SU-DHL-6 (cell line): ENCODE data around the gene NRG3.

Experiments
- CTCF ChIP-seq: fragments of 200-600 bp; sonication (generic); IDR thresholded peaks from one replicate; pipeline ENCODE4 v1.5.1; 2017; ENCODE audit warnings: antibody characterized with exemption, mild to moderate bottlenecking, low read length, moderate library complexity; ENCODE audit not compliant: insufficient read depth, poor library complexity, severe bottlenecking
- EZH2phosphoT487 ChIP-seq: fragments of 200-600 bp; sonication (generic), shearing (Covaris generic); conservative IDR thresholded peaks from 2 replicates; pipeline ENCODE4 v1.6.1; 2018; ENCODE audit warnings: mild to moderate bottlenecking, antibody characterized with exemption, low read length, moderate library complexity, mixed read lengths

DNA sequence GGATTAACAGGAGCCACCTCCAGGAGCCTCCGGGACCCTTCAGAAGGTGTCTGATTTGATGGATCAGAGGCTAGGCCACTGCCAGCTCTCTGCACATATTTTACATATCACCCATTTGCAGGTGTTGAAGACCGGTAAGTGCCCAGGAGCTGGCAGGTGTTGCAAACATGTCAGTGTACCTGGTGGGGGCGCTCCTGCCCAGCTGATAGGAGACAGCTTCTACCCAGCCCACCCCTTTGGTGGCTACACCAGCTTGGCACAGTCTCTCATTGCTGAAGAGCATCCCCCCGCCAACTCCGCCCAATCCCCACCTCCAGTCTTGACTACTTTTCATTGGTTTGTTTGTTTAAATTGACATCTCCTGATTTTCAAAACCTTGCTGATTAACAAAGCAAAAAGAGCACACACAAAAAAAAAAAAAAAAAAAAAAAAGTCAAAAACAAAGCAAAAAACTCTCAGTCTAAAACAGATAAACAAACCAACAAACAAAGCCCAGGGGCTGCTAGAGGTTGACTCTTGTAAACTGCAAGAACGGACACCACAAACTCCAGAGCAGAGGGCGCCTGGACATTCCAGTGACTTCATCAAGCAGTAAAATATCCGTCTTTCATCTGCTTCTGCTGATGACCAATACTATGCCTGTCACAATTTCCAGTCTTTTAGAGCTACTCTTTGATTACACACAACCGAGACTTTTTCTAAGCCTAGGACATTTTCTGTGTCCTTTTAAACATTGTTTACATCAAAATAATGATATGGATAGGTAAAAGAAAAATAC lies 275.3 kb downstream of the NRG3 start:
- TF ChIP-seq CTCF (no peak), EZH2phosphoT487 (no peak)
